GM12872 (cell line): Measurements from ENCODE around the gene BEND7.

Experiments used
- TF ChIP-seq, protein P1 (sequence below): IDR thresholded peaks from 3 replicates; pipeline ENCODE4 v1.5.1; 2011; ENCODE audit warnings: low read depth, mild to moderate bottlenecking, low read length, moderate library complexity; ENCODE audit not compliant: insufficient read depth

Gene BEND7

DNA sequence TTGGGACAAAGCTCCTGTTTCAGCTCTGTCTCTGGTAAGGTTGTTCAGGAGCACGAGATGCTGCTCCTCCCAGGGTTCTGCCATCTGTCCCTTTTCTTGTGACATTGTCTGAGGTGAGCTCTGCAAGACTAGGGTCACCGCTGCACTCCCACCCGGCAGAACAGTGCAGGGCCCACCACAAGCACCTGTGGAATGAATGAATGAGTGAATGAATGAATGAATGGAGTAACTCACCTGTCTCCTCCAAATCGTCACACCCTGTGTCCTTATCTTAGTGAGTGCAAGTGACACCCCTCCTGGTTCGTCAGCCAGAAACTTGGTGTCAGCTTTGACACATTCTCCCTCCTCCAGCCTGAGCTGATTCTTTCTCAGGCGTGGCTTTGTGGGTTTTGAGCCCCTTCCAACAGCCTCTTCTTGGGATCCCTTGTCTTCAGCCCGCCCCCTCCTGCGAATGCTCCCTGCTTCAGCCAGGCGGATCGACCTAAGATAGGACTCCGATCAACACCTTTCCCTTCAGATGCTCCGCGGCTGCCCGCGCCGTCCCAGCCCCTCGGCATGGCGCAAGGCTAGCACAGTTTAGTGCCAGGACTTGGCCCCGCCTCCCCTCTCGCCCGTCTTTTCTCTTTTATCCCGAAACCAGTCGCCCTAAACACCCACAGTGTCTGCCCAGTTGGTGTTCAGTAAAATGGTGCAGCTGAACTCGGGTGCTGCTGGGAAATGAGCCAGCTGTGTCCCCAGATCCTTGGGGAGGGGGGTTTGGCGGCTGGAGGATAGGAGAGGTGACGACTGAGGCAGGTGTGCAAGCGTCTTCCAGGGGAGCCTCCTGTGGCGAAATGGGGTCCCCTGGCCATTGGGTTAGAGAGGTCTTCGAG, 89.3 kb downstream of the BEND7 start:
- TF ChIP-seq, protein P1, sequence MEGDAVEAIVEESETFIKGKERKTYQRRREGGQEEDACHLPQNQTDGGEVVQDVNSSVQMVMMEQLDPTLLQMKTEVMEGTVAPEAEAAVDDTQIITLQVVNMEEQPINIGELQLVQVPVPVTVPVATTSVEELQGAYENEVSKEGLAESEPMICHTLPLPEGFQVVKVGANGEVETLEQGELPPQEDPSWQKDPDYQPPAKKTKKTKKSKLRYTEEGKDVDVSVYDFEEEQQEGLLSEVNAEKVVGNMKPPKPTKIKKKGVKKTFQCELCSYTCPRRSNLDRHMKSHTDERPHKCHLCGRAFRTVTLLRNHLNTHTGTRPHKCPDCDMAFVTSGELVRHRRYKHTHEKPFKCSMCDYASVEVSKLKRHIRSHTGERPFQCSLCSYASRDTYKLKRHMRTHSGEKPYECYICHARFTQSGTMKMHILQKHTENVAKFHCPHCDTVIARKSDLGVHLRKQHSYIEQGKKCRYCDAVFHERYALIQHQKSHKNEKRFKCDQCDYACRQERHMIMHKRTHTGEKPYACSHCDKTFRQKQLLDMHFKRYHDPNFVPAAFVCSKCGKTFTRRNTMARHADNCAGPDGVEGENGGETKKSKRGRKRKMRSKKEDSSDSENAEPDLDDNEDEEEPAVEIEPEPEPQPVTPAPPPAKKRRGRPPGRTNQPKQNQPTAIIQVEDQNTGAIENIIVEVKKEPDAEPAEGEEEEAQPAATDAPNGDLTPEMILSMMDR: no peak

DNA sequence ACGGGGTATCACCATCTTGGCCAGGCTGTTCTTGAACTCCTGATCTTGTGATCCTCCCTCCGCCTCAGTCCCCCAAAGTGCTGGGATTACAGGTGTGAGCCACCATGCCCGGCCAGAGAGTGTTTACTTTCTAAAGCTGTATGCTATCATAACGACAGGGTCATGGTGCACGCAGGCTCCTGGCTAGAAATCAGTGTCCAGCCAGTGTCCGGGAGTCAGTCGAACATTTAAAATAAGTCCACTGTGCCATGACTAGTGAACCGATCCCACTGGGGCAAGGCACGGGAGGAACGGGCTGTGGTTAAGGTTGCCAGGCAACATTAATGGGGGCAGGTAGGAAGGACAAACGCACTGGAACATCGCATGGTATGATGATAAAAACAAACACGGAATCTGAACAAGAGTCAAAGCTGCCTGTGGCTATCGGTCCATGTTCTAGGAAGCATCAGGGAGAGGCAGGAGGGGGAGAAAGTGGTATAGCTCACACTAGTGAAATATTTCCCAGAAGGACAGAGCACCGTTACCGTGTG, 91.7 kb downstream of the BEND7 start:
- TF ChIP-seq, protein P1: no peak

DNA sequence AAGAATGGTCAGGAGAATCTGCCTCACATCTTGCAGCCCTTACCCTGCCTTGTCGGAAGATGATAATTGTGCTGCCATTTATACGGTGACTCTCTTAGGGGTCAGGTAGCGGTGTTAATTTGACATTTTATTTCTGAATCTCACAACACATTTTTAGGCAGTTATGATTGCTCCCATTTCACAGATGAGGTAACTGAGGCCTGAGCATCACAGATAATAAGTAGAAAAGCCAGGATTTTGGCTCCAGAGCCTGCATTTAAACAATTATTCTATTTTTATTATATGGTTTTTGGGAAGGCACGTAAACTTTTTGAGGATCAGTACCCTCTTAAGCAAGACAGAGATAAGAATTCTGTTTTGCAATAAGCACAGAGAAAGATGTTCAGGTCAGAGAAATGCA, 103.4 kb downstream of the BEND7 start:
- TF ChIP-seq, protein P1: no peak

DNA sequence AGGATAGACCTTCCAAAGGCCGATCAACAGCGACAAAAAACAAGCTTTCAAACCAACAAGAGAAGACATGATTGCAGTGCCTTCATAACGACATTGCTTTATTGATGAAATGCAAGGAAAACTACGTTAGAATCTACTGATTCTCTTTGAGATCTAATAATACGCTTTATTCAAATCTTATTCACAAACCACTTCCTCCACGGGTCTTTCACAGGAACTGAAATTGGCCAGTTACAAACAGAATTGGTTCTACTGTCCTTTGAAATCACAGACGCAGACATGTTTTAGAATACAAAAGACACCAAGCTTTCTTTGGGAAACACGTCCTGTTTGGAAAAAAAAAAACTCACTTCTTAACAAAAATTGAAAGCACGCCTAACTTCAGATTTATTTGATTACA, 106.0 kb downstream of the BEND7 start:
- TF ChIP-seq, protein P1: no peak

DNA sequence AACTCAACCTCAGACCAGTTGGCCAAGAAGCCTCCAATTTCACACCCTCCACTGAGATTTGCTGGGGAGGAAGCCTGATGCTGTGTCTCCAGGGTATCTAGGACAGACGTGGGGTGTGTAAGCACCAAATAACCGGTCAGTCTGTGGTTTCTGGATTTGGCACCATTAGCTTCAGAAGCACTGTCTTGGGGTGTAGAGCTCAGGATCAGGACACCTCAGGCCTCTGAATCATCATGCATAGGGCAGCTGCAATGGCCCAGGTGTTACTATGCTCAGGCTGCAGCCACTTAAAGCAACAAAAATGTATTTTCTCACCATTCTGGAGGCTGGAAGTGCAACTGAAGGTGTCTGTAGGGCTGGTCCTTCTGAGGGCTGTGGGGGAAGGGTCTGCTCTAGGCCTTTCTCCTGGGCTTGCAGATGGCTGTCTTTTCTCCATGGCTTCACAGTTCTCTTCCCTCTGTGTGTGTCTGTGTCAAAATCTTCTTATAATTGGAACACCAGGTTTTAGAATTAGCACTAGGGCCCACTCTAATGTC, 107.4 kb downstream of the BEND7 start:
- TF ChIP-seq, protein P1: no peak

DNA sequence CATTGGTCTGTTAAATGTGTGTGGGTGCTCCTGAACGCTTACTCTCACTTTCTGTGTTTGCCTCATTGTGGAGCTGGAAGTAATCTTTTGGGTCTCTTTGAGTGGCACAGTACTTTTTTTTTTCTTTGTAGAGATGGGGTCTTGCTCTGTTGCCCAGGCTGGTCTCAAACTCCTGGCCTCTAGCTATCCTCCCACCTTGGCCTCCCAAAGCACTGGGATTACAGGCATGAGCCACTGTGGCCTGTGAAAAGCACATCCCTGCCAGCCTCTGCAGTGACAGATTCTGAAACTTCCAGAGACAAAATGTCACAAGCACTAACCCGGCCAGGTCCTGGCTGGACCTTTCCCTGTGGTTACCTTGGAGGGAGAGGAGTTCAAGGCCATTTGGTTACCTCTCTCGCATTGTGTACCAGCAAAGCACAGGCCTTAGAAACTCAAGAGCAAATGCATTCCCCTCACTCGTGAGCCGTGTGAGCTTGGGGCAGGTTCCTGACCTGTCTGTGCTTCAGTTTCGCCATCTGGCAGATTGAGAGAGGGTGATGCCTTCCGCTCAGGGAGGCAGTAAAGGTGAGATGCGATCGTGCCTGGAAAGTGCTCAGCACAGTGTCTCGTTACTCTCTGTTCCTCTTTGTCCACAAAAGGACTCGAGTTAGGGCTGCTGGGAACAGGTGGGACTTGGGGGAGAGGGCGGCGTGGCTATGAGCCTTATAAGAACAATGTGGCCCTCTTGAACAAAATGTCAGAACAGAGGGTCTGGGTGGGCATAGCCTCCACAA, 108.1 kb downstream of the BEND7 start:
- TF ChIP-seq, protein P1: no peak
